Natural killer cell (primary cell): ENCODE data around the gene SNX13. TPM values are rescaled to one million over a fixed set of nuclear protein-coding genes. Genes with fewer than 3 reads are reported as not detected.

Experiments used
- ATAC-seq, 3 donors: fragments of 150-1000 bp in 2 of 3; fragments of 200-7000 bp in 1 of 3; cut with Tn5 transposase; 1 replicate in 1 of 3; 2 replicates in 2 of 3; pipeline ENCODE4 v1.10.0; 2021; ENCODE audit warnings: mild to moderate bottlenecking in 2 of 3, moderate library complexity in 2 of 3
- DNase-seq, 2 donors: peaks; one replicate each; pipeline versions ENCODE4 v3.0.0 to v3.0.0-alpha.2; 2013 to 2021; ENCODE audit warnings: mixed read lengths in 1 of 2
- H3K27ac ChIP-seq: one replicate; pipeline ENCODE4 v1.5.1; 2013; ENCODE audit warnings: mild to moderate bottlenecking, low read length
- H3K27me3 ChIP-seq: one replicate; pipeline ENCODE4 v1.6.1; 2013; ENCODE audit warnings: low read length; ENCODE audit not compliant: control insufficient read depth, insufficient read depth
- H3K36me3 ChIP-seq: one replicate; pipeline ENCODE4 v1.6.1; 2013; ENCODE audit warnings: low read length; ENCODE audit not compliant: control insufficient read depth, insufficient read depth
- H3K4me1 ChIP-seq: one replicate; pipeline ENCODE4 v1.6.1; 2013; ENCODE audit warnings: low read length; ENCODE audit not compliant: control insufficient read depth, insufficient read depth
- H3K4me3 ChIP-seq: one replicate; pipeline ENCODE4 v1.5.1; 2013; ENCODE audit warnings: low read length
- H3K9me3 ChIP-seq: one replicate; pipeline ENCODE4 v1.6.1; 2013; ENCODE audit warnings: low read length; ENCODE audit not compliant: control insufficient read depth, insufficient read depth
- H3K27ac Mint-ChIP-seq, 2 donors: one replicate each; pipeline ENCODE4 v1.8.0; 2022; ENCODE audit warnings: mild to moderate bottlenecking in 2 of 2, mixed read lengths in 2 of 2, moderate library complexity in 1 of 2
- H3K27me3 Mint-ChIP-seq, 2 donors: one replicate each; pipeline ENCODE4 v1.8.0; 2022; ENCODE audit warnings: low read depth in 2 of 2, mixed read lengths in 2 of 2
- H3K36me3 Mint-ChIP-seq: one replicate; pipeline ENCODE4 v1.8.0; 2022; ENCODE audit warnings: mixed read lengths
- H3K4me1 Mint-ChIP-seq, 2 donors: one replicate each; pipeline ENCODE4 v1.8.0; 2022; ENCODE audit warnings: mixed read lengths in 2 of 2
- H3K4me3 Mint-ChIP-seq: one replicate; pipeline ENCODE4 v1.8.0; 2022; ENCODE audit warnings: mild to moderate bottlenecking, moderate library complexity, mixed read lengths
- H3K9me3 Mint-ChIP-seq, 2 donors: one replicate each; pipeline ENCODE4 v1.8.0; 2022; ENCODE audit warnings: mixed read lengths in 2 of 2
- WGBS: methylation state at CpG from one replicate; pipeline ENCODE4 v1.1.7; 2013; ENCODE audit warnings: missing lambda C conversion rate; ENCODE audit not compliant: insufficient coverage; 5-methylcytosine and 5-hydroxymethylcytosine counted together
- intact Hi-C: fragments of 100-400 bp; cut with micrococcal nuclease; formaldehyde crosslinking; loops from one replicate; pipeline ENCODE4 v1.14.2; 2022
- total RNA-seq, 4 donors: library from RNA; stranded (reverse); fragments of 120-200 nt in 1 of 4; gene quantifications; one replicate each; pipeline versions ENCODE4 v1.2.3 to v1.2.4, GENCODE V29; 2013 to 2022
- TF ChIP-seq, protein P1 (sequence below): fragments of 200-600 bp; IDR thresholded peaks from one replicate; pipeline ENCODE4 v1.8.0; 2022; ENCODE audit warnings: antibody characterized with exemption

SNX13 gene
- total RNA-seq, 3 donors from 2014 or later (not counting 1 experiment from before 2014, with no cell fraction given), result 34.8 to 38.5 (median 37.4) TPM

DNA sequence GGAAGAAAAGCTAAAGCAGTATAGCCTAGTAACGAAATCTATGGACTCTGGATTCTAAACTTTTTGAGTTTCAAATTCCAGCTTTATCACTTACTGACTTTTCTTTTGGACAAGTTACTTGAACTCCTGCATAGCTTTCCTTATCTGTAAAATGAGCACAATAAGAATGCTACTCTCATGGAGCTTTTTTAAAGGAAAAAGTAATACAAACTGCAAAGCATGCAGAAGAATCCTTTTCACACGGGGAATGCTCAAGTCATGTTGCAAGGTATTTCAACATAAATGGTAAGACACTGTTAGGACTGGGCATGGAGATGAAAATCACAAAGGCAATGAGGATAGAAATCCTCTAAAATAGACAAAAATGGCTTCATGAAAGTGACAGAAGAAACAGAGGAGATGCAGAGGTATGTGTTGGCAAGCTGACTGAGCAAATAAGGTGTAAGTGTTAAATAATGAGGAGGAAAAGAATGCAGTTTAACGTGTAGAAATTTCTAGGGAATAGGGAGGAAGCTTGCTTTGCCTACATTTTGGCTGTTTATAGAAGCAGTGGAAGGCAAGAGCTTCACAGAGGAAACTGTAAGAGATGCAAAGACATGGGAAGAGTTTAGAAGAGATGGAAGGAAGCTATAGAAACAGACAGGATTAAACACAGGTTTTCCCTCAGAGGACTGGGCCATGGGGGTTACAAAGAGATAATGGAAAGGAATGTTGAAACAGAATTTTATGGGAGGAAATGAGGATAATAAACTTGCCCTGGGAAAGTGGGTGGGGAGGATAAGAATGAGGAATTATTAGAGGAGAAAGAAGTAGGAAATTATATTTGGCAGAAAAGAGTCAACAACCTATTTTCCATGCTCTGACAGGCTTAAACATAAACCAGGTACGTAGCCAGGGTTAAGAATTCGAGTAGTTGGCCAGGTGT, 28.8 kb upstream of the SNX13 start:
- no peaks in the 10 kb centered on the region for H3K9me3 ChIP-seq
- no peaks in the 10 kb centered on the region for H3K36me3 ChIP-seq
- no peaks in the 10 kb centered on the region for H3K27me3 ChIP-seq
- Mint-ChIP-seq H3K36me3 (no peaks in the 10 kb centered on the region), H3K27ac (no peak overlapping the region), H3K9me3 (no peaks in the 10 kb centered on the region), H3K4me3 (no peak overlapping the region), H3K4me1 (no peaks in the 10 kb centered on the region), H3K27me3 (peaks cover 6% of the 10 kb centered on the region in 2 donors)
- intact Hi-C loops, result no loop called here
- no peaks in the 10 kb centered on the region for H3K4me1 ChIP-seq
- no peak for DNase-seq
- WGBS, result 87% methylated on average over 5 of the region's 5 CpGs
- no peak overlapping the region for H3K27ac ChIP-seq
- no peak for ATAC-seq
- TF ChIP-seq, protein P1, sequence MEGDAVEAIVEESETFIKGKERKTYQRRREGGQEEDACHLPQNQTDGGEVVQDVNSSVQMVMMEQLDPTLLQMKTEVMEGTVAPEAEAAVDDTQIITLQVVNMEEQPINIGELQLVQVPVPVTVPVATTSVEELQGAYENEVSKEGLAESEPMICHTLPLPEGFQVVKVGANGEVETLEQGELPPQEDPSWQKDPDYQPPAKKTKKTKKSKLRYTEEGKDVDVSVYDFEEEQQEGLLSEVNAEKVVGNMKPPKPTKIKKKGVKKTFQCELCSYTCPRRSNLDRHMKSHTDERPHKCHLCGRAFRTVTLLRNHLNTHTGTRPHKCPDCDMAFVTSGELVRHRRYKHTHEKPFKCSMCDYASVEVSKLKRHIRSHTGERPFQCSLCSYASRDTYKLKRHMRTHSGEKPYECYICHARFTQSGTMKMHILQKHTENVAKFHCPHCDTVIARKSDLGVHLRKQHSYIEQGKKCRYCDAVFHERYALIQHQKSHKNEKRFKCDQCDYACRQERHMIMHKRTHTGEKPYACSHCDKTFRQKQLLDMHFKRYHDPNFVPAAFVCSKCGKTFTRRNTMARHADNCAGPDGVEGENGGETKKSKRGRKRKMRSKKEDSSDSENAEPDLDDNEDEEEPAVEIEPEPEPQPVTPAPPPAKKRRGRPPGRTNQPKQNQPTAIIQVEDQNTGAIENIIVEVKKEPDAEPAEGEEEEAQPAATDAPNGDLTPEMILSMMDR, result no peak
- no peak overlapping the region for H3K4me3 ChIP-seq

DNA sequence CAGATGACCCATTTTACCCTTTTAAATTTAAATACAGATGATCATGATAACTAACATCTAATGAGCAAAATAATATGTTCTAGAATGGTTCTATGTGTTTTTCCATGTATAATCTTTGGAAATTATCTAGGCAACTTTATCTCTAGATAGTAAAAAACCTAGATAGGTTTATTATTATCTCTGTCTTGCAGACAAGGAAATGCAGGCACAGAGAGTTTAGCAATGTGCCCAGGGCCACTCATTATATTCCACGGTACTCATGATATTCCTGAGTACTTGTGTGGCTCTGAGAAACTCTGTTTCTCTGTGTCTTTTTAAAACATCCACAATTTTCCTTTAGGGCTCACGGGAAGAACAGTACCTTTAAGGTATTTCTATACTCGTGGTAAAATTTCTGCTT, 26.4 kb upstream of the SNX13 start:
- DNase-seq, result no peak
- Mint-ChIP-seq H3K4me1 (no peaks in the 10 kb centered on the region), H3K9me3 (no peaks in the 10 kb centered on the region), H3K36me3 (no peaks in the 10 kb centered on the region), H3K27me3 (peaks cover 6 to 8% of the 10 kb centered on the region in 2 donors), H3K4me3 (no peak overlapping the region), H3K27ac (no peak overlapping the region)
- no peak for ATAC-seq
- Histone ChIP-seq H3K4me1 (no peaks in the 10 kb centered on the region), H3K27me3 (no peaks in the 10 kb centered on the region), H3K9me3 (no peaks in the 10 kb centered on the region), H3K36me3 (no peaks in the 10 kb centered on the region), H3K27ac (no peak overlapping the region), H3K4me3 (no peak overlapping the region)
- TF ChIP-seq, protein P1, result no peak
- intact Hi-C loops, result no loop called here
- WGBS, result 84% methylated on average over 3 of the region's 3 CpGs

GRCh38 chr7:17965603-17966002, 25.3 kb upstream of the SNX13 start:
- TF ChIP-seq, protein P1, result no peak
- ATAC-seq (no peak), DNase-seq (no peak)
- no peaks in the 10 kb centered on the region for H3K4me1 Mint-ChIP-seq
- Histone ChIP-seq H3K36me3 (no peaks in the 10 kb centered on the region), H3K9me3 (no peaks in the 10 kb centered on the region), H3K27ac (no peak overlapping the region), H3K27me3 (no peaks in the 10 kb centered on the region), H3K4me3 (no peak overlapping the region), H3K4me1 (no peaks in the 10 kb centered on the region)
- no peak overlapping the region for H3K27ac Mint-ChIP-seq
- peaks cover 6 to 11% of the 10 kb centered on the region in 2 donors for H3K27me3 Mint-ChIP-seq
- no peaks in the 10 kb centered on the region for H3K9me3 Mint-ChIP-seq
- intact Hi-C loops, result no loop called here
- no peak overlapping the region for H3K4me3 Mint-ChIP-seq
- no peaks in the 10 kb centered on the region for H3K36me3 Mint-ChIP-seq
